ENCODE measurements around the gene USP1. TPM values are rescaled to one million over a fixed set of nuclear protein-coding genes. Genes with fewer than 3 reads are reported as not detected.

Gene USP1
- polyA plus RNA-seq, 2 of the 4 experiments (the other 2 are of a cell fraction) = 23.5 to 31.4 TPM

GRCh38 chr1:62426794-62427193, 10.1 kb upstream of the USP1 start:
- no peak overlapping the region for H3K4me3 ChIP-seq
- POLR2A ChIA-PET = no interaction called here
- no peak overlapping the region for H3K4me2 ChIP-seq
- CTCF ChIA-PET = no interaction called here
- no peak overlapping the region for H3K27ac ChIP-seq
- TF ChIP-seq USF2 (IDR thresholded peaks at IDR 0.05) (no peak), FOSB (CRISPR knock-in tag; IDR thresholded peaks at IDR 0.05) (no peak), BHLHE40 (IDR thresholded peaks at IDR 0.05; ENCODE audit: low read depth, low read length) (no peak), SREBF2 (IDR thresholded peaks at IDR 0.05) (no peak), ESRRA (IDR thresholded peaks at IDR 0.05; ENCODE audit: borderline replicate concordance, low read length) (no peak), TFCP2L1 (CRISPR knock-in tag; IDR thresholded peaks at IDR 0.05) (no peak), MYC (IDR thresholded peaks at IDR 0.05; ENCODE audit: borderline replicate concordance, low read length) (no peak), ZC3H11A (IDR thresholded peaks at IDR 0.05) (no peak), ZFP36 (IDR thresholded peaks at IDR 0.05; ENCODE audit: borderline replicate concordance, partially characterized antibody) (no peak), KDM5A (IDR thresholded peaks at IDR 0.05) (no peak)
- H3K4me1 ChIP-seq = peaks cover 9% of the 10 kb centered on the region; the same call in 2 of the 3 replicates
- no peaks in the 10 kb centered on the region for H3K9me3 ChIP-seq
- ATAC-seq (no peak), DNase-seq (ENCODE audit: low read depth in 1 of 2, low spot score in 1 of 2) (no peak), FAIRE-seq (no peak)
- 79% methylated on average over 1 of the region's 1 CpG for WGBS (ENCODE audit: missing lambda C conversion rate)

DNA sequence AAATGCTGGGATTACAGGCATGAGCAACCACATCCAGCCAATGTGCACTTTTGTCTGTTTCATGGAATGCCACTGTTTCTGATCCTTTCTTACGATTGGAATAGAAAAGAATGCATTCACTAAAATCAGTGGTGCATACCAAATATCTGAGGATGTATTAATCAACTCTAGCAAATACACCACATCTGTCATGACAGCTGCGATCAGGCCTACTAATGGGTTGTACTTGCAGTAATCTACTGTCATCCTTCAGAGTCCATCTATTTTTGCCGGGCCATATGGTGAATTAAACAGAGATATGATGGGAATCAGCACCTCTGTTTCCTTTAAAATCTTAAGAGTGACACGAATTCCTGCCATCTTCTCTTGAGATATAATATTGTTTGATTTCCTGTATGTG, 8.5 kb upstream of the USP1 start:
- CTCF ChIA-PET = no interaction called here
- no peak overlapping the region for H3K4me3 ChIP-seq

DNA sequence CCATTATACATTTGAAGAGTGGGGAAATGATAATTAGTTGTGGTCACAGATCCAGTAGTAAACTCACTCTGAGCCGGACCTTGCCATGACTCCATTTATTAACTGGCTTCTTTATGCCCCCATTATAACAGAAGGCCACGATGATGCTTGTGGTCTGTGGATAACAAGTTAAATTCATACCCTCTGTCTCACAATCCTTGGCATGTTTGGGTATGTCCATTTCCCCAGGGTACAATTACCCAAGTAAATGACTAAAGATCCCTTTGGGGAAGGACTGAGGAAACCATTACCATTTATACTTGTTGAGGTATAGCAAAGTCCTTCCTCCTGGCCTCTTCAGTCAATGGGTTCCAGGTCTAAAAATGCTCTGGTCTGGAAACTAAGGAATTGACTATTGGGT, 7.3 kb upstream of the USP1 start:
- 18% methylated on average over 2 of the region's 2 CpGs for WGBS (ENCODE audit: missing lambda C conversion rate)
- POLR2A ChIA-PET = no interaction called here
- FAIRE-seq (no peak), ATAC-seq (no peak), DNase-seq (ENCODE audit: low read depth in 1 of 2, low spot score in 1 of 2) (no peak)
- H3K27ac ChIP-seq = no peak overlapping the region
- no peak overlapping the region for H3K4me2 ChIP-seq
- peaks cover 5% of the 10 kb centered on the region; the same call in 2 of the 3 replicates for H3K4me1 ChIP-seq
- H3K4me3 ChIP-seq = no peak overlapping the region
- CTCF ChIA-PET = no interaction called here
- TF ChIP-seq PHF8 (IDR thresholded peaks at IDR 0.05; ENCODE audit: borderline replicate concordance, low read depth) (no peak), POLR2A (IDR thresholded peaks at IDR 0.05; ENCODE audit: low read length) (no peak), JUN (IDR thresholded peaks at IDR 0.05) (no peak), TFCP2L1 (CRISPR knock-in tag; IDR thresholded peaks at IDR 0.05) (no peak), HOXA7 (CRISPR knock-in tag; IDR thresholded peaks at IDR 0.05) (no peak), EP300 (IDR thresholded peaks at IDR 0.05) (no peak), EHMT2 (IDR thresholded peaks at IDR 0.05; ENCODE audit: low read depth) (no peak)
- H3K9me3 ChIP-seq = no peaks in the 10 kb centered on the region

More for the DNA sequence above, 8.5 kb upstream of the USP1 start:
- WGBS (ENCODE audit: missing lambda C conversion rate) = 61% methylated on average over 4 of the region's 4 CpGs
- Histone ChIP-seq H3K27ac (no peak overlapping the region), H3K9me3 (no peaks in the 10 kb centered on the region), H3K4me2 (no peak overlapping the region), H3K4me1 (peaks cover 9% of the 10 kb centered on the region; the same call in 2 of the 3 replicates)
- ATAC-seq (no peak), DNase-seq (ENCODE audit: low read depth in 1 of 2, low spot score in 1 of 2) (no peak), FAIRE-seq (no peak)
- TF ChIP-seq, protein P1, sequence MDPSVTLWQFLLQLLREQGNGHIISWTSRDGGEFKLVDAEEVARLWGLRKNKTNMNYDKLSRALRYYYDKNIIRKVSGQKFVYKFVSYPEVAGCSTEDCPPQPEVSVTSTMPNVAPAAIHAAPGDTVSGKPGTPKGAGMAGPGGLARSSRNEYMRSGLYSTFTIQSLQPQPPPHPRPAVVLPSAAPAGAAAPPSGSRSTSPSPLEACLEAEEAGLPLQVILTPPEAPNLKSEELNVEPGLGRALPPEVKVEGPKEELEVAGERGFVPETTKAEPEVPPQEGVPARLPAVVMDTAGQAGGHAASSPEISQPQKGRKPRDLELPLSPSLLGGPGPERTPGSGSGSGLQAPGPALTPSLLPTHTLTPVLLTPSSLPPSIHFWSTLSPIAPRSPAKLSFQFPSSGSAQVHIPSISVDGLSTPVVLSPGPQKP (IDR thresholded peaks at IDR 0.05; ENCODE audit: low read depth, low read length) = no peak
- TF ChIP-seq CBX8 (IDR thresholded peaks at IDR 0.05) (no peak), RNF2 (IDR thresholded peaks at IDR 0.05; ENCODE audit: borderline replicate concordance, low read depth) (no peak), NFE2L2 (conservative IDR thresholded peaks at IDR 0.05; ENCODE audit: low read length) (no peak), NR3C1 (IDR thresholded peaks at IDR 0.05) (no peak), CHD2 (IDR thresholded peaks at IDR 0.05; ENCODE audit: low read length, partially characterized antibody) (no peak), KDM1A (IDR thresholded peaks at IDR 0.05; ENCODE audit: low read depth) (no peak), ZFP36 (IDR thresholded peaks at IDR 0.05; ENCODE audit: borderline replicate concordance, partially characterized antibody) (no peak), SREBF2 (IDR thresholded peaks at IDR 0.05) (no peak), MAZ (IDR thresholded peaks at IDR 0.05; ENCODE audit: borderline replicate concordance, low read depth, low read length) (no peak), JUNB (IDR thresholded peaks at IDR 0.05) (no peak), HDAC2 (IDR thresholded peaks at IDR 0.05) (no peak), RFX5 (IDR thresholded peaks at IDR 0.05) (no peak), BHLHE40 (IDR thresholded peaks at IDR 0.05; ENCODE audit: low read depth, low read length) (no peak), MAFK (IDR thresholded peaks at IDR 0.05; ENCODE audit: partially characterized antibody) (no peak), HOXB13 (CRISPR knock-in tag; IDR thresholded peaks at IDR 0.05; ENCODE audit: low read depth) (no peak), FOSB (CRISPR knock-in tag; IDR thresholded peaks at IDR 0.05) (no peak), FOSL2 (IDR thresholded peaks at IDR 0.05) (no peak), FOSL2 (CRISPR knock-in tag; IDR thresholded peaks at IDR 0.05) (no peak), ATOH8 (CRISPR knock-in tag; IDR thresholded peaks at IDR 0.05; ENCODE audit: low read depth) (no peak)
- TF ChIP-seq, protein P2, sequence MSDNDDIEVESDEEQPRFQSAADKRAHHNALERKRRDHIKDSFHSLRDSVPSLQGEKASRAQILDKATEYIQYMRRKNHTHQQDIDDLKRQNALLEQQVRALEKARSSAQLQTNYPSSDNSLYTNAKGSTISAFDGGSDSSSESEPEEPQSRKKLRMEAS (IDR thresholded peaks at IDR 0.05) = no peak
- POLR2A ChIA-PET = no interaction called here

Measured in A549 (cell line).